GM12878 (cell line): Measurements from ENCODE around the gene MGA.

Experiments used
- EED ChIP-seq: sonication (generic); IDR thresholded peaks from 2 replicates; pipeline ENCODE4 v1.6.1; 2016; ENCODE audit warnings: antibody characterized with exemption, low read depth
- ZNF274 ChIP-seq: IDR thresholded peaks from one replicate; pipeline ENCODE4 v1.8.0; 2011; ENCODE audit not compliant: insufficient read length, insufficient read depth
- TF ChIP-seq, protein P1 (sequence below), 3 experiments: IDR thresholded peaks in 2 of 3; conservative IDR thresholded peaks in 1 of 3; 2 replicates each; pipeline ENCODE4 v1.5.1; 2011; ENCODE audit warnings: low read depth in 3 of 3, low read length in 3 of 3, mild to moderate bottlenecking in 3 of 3, control low read depth in 2 of 3, moderate library complexity in 2 of 3, inconsistent platforms in 1 of 3, mixed read lengths in 1 of 3; ENCODE audit not compliant: control insufficient read depth in 2 of 3, insufficient read depth in 1 of 3; ENCODE audit errors: extremely low read depth in 1 of 3
- TF ChIP-seq, protein P2 (sequence below): fragments of 450-650 bp; IDR thresholded peaks from 2 replicates; pipeline ENCODE4 v1.6.1; 2017; ENCODE audit warnings: antibody characterized with exemption, mild to moderate bottlenecking, moderate library complexity

DNA sequence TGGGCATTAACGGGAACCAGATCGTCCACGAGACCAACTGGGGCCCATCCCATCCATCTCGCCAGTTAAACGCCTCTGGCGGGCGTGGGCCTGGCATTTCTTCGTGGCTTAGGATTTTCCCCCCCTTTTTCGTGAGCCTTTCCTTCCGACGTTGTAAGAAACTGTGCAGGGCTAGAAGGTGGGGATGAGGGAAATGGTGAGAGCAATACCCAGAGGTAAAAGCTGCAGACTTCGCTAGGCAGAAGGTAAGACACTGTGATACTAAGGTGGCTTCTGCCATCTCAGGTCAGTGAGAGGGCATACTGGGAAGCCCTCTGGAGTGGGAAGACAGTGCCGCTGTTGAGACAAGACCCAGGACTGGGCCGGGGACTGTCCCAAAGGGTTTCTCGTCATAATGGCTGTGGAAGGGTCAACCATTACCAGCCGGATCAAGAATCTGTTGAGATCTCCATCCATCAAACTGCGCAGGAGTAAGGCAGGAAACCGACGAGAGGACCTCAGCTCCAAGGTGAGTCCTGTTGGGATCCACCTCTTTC, 114.7 kb downstream of the MGA start:
- TF ChIP-seq, protein P1, sequence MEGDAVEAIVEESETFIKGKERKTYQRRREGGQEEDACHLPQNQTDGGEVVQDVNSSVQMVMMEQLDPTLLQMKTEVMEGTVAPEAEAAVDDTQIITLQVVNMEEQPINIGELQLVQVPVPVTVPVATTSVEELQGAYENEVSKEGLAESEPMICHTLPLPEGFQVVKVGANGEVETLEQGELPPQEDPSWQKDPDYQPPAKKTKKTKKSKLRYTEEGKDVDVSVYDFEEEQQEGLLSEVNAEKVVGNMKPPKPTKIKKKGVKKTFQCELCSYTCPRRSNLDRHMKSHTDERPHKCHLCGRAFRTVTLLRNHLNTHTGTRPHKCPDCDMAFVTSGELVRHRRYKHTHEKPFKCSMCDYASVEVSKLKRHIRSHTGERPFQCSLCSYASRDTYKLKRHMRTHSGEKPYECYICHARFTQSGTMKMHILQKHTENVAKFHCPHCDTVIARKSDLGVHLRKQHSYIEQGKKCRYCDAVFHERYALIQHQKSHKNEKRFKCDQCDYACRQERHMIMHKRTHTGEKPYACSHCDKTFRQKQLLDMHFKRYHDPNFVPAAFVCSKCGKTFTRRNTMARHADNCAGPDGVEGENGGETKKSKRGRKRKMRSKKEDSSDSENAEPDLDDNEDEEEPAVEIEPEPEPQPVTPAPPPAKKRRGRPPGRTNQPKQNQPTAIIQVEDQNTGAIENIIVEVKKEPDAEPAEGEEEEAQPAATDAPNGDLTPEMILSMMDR (IDR thresholded peaks at IDR 0.05 in 2 of 3, conservative IDR thresholded peaks at IDR 0.05 in 1 of 3; ENCODE audit: control insufficient read depth in 2 of 3, extremely low read depth in 1 of 3, insufficient read depth in 1 of 3, low read depth in 3 of 3, low read length in 3 of 3), result no peak
- TF ChIP-seq ZNF274 (no peak), EED (no peak)
- TF ChIP-seq, protein P2, sequence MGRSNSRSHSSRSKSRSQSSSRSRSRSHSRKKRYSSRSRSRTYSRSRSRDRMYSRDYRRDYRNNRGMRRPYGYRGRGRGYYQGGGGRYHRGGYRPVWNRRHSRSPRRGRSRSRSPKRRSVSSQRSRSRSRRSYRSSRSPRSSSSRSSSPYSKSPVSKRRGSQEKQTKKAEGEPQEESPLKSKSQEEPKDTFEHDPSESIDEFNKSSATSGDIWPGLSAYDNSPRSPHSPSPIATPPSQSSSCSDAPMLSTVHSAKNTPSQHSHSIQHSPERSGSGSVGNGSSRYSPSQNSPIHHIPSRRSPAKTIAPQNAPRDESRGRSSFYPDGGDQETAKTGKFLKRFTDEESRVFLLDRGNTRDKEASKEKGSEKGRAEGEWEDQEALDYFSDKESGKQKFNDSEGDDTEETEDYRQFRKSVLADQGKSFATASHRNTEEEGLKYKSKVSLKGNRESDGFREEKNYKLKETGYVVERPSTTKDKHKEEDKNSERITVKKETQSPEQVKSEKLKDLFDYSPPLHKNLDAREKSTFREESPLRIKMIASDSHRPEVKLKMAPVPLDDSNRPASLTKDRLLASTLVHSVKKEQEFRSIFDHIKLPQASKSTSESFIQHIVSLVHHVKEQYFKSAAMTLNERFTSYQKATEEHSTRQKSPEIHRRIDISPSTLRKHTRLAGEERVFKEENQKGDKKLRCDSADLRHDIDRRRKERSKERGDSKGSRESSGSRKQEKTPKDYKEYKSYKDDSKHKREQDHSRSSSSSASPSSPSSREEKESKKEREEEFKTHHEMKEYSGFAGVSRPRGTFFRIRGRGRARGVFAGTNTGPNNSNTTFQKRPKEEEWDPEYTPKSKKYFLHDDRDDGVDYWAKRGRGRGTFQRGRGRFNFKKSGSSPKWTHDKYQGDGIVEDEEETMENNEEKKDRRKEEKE, result no peak
